GM19193 (cell line): ENCODE results near the gene ENDOD1.

Source experiments
- POLR2A ChIP-seq: IDR thresholded peaks from 4 replicates; pipeline ENCODE4 v1.6.1; 2011; ENCODE audit not compliant: insufficient read depth, insufficient read length; ENCODE audit errors: extremely low read depth

Gene ENDOD1

GRCh38 chr11:95104121-95104830 lies 14.6 kb downstream of the ENDOD1 start:
- TF ChIP-seq POLR2A: no peak

GRCh38 chr11:95104856-95105255 lies 15.2 kb downstream of the ENDOD1 start:
- no peak for TF ChIP-seq POLR2A

- no peak for TF ChIP-seq POLR2A
These were observed 18.5 kb downstream of the ENDOD1 start for GRCh38 chr11:95108159-95108611.

- no peak for TF ChIP-seq POLR2A
These were observed 19.3 kb downstream of the ENDOD1 start for GRCh38 chr11:95108671-95109551.

GRCh38 chr11:95111923-95112540 lies 22.4 kb downstream of the ENDOD1 start:
- TF ChIP-seq POLR2A: no peak

- TF ChIP-seq POLR2A: no peak
These were observed 26.0 kb downstream of the ENDOD1 start for GRCh38 chr11:95115597-95115996.

GRCh38 chr11:95119361-95120060 lies 29.9 kb downstream of the ENDOD1 start:
- no peak for TF ChIP-seq POLR2A

GRCh38 chr11:95121698-95122097 lies 32.1 kb downstream of the ENDOD1 start:
- no peak for TF ChIP-seq POLR2A

- no peak for TF ChIP-seq POLR2A
These were observed 33.9 kb downstream of the ENDOD1 start for GRCh38 chr11:95123556-95123955.

- no peak for TF ChIP-seq POLR2A
These were observed 39.0 kb downstream of the ENDOD1 start for GRCh38 chr11:95128602-95129001.

- no peak for TF ChIP-seq POLR2A
These were observed 43.3 kb downstream of the ENDOD1 start for GRCh38 chr11:95132956-95133355.

- no peak for TF ChIP-seq POLR2A
These were observed 44.8 kb downstream of the ENDOD1 start for GRCh38 chr11:95134491-95134890.

GRCh38 chr11:95135155-95135554 lies 45.5 kb downstream of the ENDOD1 start:
- no peak for TF ChIP-seq POLR2A

GRCh38 chr11:95135880-95136279 lies 46.2 kb downstream of the ENDOD1 start:
- TF ChIP-seq POLR2A: no peak

GRCh38 chr11:95137299-95137698 lies 47.7 kb downstream of the ENDOD1 start:
- TF ChIP-seq POLR2A: no peak
